ENCODE measurements around the gene RSBN1L. TPM values are rescaled to one million over a fixed set of nuclear protein-coding genes. Genes with fewer than 3 reads are reported as not detected.

RSBN1L gene
- total RNA-seq, 1 experiment from 2014 or later = 18.0 TPM

DNA sequence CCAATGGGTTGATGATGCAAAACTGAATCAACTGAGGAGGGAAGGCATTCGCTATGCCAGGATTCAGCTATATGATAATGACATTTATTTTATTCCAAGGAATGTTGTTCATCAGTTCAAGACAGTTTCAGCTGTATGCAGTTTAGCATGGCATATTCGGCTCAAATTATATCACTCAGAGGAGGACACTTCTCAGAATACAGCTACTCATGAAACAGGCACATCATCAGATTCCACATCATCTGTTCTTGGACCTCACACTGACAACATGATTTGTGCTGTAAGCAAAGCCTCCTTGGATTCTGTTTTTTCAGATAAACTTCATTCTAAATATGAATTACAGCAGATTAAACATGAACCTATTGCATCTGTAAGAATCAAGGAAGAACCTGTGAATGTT, 82.3 kb downstream of the RSBN1L start:
- Histone ChIP-seq H3K9me3 (ENCODE audit: control insufficient read depth, insufficient read depth, low read depth, low read length) (no peaks in the 10 kb centered on the region), H3K4me3 (ENCODE audit: low read depth in 2 of 2, low read length in 2 of 2) (no peak overlapping the region), H3K27ac (ENCODE audit: low read length) (no peak overlapping the region), H3K27me3 (ENCODE audit: control insufficient read depth, insufficient read depth, low read length) (no peaks in the 10 kb centered on the region), H3K36me3 (ENCODE audit: control insufficient read depth, insufficient read depth, low read length) (peaks cover 10% of the 10 kb centered on the region), H3K4me1 (ENCODE audit: control insufficient read depth, insufficient read depth, low read length) (no peaks in the 10 kb centered on the region)
- POLR2A ChIA-PET = no interaction called here
- TF ChIP-seq TCF7L2 (IDR thresholded peaks at IDR 0.05; ENCODE audit: low read depth, low read length) (no peak), CTCF (IDR thresholded peaks at IDR 0.05) (no peak)
- ATAC-seq = no peak
- intact Hi-C loops (cut with micrococcal nuclease; ENCODE audit: unreplicated experiment) (no loop called here), in situ Hi-C loops (cut with HindIII; ENCODE audit: low pct_unique_long_range_greater_than_20kb, low sequenced_read_pairs) (no loop called here)
- CTCF ChIA-PET = no interaction called here
- no TSS peak for BruUV-seq (replicated peaks)
- DNase-seq (ENCODE audit: low read depth, low spot score) = no peak

DNA sequence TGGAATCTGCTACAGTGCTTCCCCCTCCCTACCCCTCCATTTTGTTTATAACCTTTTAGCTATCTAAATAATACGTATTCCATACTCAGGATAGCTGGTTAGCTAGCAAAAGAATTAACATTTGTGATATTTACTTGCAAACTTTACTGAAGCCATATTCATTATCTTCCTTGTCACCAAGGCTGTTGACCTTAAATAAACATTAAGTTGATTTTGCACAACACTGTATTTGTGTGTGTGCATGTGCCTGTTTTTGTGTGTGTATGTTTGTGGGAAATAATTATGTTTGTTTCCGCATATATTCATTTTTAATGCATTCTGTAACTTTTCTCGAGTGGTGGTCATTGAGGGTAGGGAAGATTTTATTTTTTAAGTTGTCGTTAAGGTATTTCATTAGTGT, 86.1 kb downstream of the RSBN1L start:
- Histone ChIP-seq H3K36me3 (ENCODE audit: control insufficient read depth, insufficient read depth, low read length) (peaks cover 10% of the 10 kb centered on the region), H3K9me3 (ENCODE audit: control insufficient read depth, insufficient read depth, low read depth, low read length) (no peaks in the 10 kb centered on the region), H3K27me3 (ENCODE audit: control insufficient read depth, insufficient read depth, low read length) (no peaks in the 10 kb centered on the region), H3K4me3 (ENCODE audit: low read depth in 2 of 2, low read length in 2 of 2) (no peak overlapping the region), H3K4me1 (ENCODE audit: control insufficient read depth, insufficient read depth, low read length) (no peaks in the 10 kb centered on the region), H3K27ac (ENCODE audit: low read length) (no peak overlapping the region)
- ChIA-PET CTCF (no interaction called here), POLR2A (no interaction called here)
- DNase-seq (ENCODE audit: low read depth, low spot score) (no peak), ATAC-seq (no peak)
- BruUV-seq (replicated peaks) = no TSS peak
- in situ Hi-C loops (cut with HindIII; ENCODE audit: low pct_unique_long_range_greater_than_20kb, low sequenced_read_pairs) (no loop called here), intact Hi-C loops (cut with micrococcal nuclease; ENCODE audit: unreplicated experiment) (no loop called here)
- TF ChIP-seq, protein P1, sequence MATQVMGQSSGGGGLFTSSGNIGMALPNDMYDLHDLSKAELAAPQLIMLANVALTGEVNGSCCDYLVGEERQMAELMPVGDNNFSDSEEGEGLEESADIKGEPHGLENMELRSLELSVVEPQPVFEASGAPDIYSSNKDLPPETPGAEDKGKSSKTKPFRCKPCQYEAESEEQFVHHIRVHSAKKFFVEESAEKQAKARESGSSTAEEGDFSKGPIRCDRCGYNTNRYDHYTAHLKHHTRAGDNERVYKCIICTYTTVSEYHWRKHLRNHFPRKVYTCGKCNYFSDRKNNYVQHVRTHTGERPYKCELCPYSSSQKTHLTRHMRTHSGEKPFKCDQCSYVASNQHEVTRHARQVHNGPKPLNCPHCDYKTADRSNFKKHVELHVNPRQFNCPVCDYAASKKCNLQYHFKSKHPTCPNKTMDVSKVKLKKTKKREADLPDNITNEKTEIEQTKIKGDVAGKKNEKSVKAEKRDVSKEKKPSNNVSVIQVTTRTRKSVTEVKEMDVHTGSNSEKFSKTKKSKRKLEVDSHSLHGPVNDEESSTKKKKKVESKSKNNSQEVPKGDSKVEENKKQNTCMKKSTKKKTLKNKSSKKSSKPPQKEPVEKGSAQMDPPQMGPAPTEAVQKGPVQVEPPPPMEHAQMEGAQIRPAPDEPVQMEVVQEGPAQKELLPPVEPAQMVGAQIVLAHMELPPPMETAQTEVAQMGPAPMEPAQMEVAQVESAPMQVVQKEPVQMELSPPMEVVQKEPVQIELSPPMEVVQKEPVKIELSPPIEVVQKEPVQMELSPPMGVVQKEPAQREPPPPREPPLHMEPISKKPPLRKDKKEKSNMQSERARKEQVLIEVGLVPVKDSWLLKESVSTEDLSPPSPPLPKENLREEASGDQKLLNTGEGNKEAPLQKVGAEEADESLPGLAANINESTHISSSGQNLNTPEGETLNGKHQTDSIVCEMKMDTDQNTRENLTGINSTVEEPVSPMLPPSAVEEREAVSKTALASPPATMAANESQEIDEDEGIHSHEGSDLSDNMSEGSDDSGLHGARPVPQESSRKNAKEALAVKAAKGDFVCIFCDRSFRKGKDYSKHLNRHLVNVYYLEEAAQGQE (IDR thresholded peaks at IDR 0.05; ENCODE audit: insufficient read depth in 1 of 2, low read depth in 2 of 2, low read length in 1 of 2) = no peak
- no peak for TF ChIP-seq TCF7L2 (IDR thresholded peaks at IDR 0.05; ENCODE audit: low read depth, low read length)
- TF ChIP-seq SIN3A (IDR thresholded peaks at IDR 0.05; ENCODE audit: borderline replicate concordance, insufficient read depth, low read depth, low read length) = no peak
- no peak for TF ChIP-seq CTCF (IDR thresholded peaks at IDR 0.05)
- TF ChIP-seq POLR2AphosphoS5 (IDR thresholded peaks at IDR 0.05; ENCODE audit: low read depth, low read length) = no peak

- POLR2A ChIA-PET = no interaction called here
- CTCF ChIA-PET = no interaction called here
- TF ChIP-seq SIN3A (IDR thresholded peaks at IDR 0.05; ENCODE audit: borderline replicate concordance, insufficient read depth, low read depth, low read length) (no peak), TCF7L2 (IDR thresholded peaks at IDR 0.05; ENCODE audit: low read depth, low read length) (no peak), POLR2AphosphoS5 (IDR thresholded peaks at IDR 0.05; ENCODE audit: low read depth, low read length) (no peak), CTCF (IDR thresholded peaks at IDR 0.05) (no peak)
- TF ChIP-seq, protein P1 (IDR thresholded peaks at IDR 0.05; ENCODE audit: insufficient read depth in 1 of 2, low read depth in 2 of 2, low read length in 1 of 2) = no peak
- no peaks in the 10 kb centered on the region for H3K4me1 ChIP-seq (ENCODE audit: control insufficient read depth, insufficient read depth, low read length)
- H3K27me3 ChIP-seq (ENCODE audit: control insufficient read depth, insufficient read depth, low read length) = no peaks in the 10 kb centered on the region
- ATAC-seq (no peak), DNase-seq (ENCODE audit: low read depth, low spot score) (no peak)
- intact Hi-C loops (cut with micrococcal nuclease; ENCODE audit: unreplicated experiment) = no loop called here
- peaks cover 9% of the 10 kb centered on the region for H3K36me3 ChIP-seq (ENCODE audit: control insufficient read depth, insufficient read depth, low read length)
- H3K27ac ChIP-seq (ENCODE audit: low read length) = no peak overlapping the region
- H3K9me3 ChIP-seq (ENCODE audit: control insufficient read depth, insufficient read depth, low read depth, low read length) = no peaks in the 10 kb centered on the region
- in situ Hi-C loops (cut with HindIII; ENCODE audit: low pct_unique_long_range_greater_than_20kb, low sequenced_read_pairs) = no loop called here
- H3K4me3 ChIP-seq (ENCODE audit: low read depth in 2 of 2, low read length in 2 of 2) = no peak overlapping the region
- BruUV-seq (replicated peaks) = no TSS peak
These were observed 86.9 kb downstream of the RSBN1L start for GRCh38 chr7:77783111-77783510.

Measured in Panc1 (cell line).